WTC11 (cell line): ENCODE measurements around the gene ALG1L2.

ENCODE experiments used
- CREB1 ChIP-seq: sonication (generic); formaldehyde crosslinking; IDR thresholded peaks from 2 replicates; pipeline ENCODE4 v1.8.0; 2023; ENCODE audit warnings: mild to moderate bottlenecking, missing genetic modification reagents
- CTCF ChIP-seq: fragments of 200-600 bp; IDR thresholded peaks from 2 replicates; pipeline ENCODE4 v1.8.0; 2022; ENCODE audit warnings: antibody characterized with exemption
- ELF4 ChIP-seq: sonication (generic); formaldehyde crosslinking; IDR thresholded peaks from 2 replicates; pipeline ENCODE4 v1.8.1; 2022; ENCODE audit warnings: low read depth, mild to moderate bottlenecking, moderate library complexity, missing genetic modification reagents
- USF2 ChIP-seq: sonication (generic); formaldehyde crosslinking; IDR thresholded peaks from 2 replicates; pipeline ENCODE4 v1.8.1; 2023; ENCODE audit warnings: mild to moderate bottlenecking, missing genetic modification reagents, moderate library complexity

- no peak for TF ChIP-seq CTCF
- no peak for TF ChIP-seq USF2 (CRISPR knock-in tag)
- no peak for TF ChIP-seq ELF4 (CRISPR knock-in tag)
- no peak for TF ChIP-seq CREB1
These were observed 6.4 kb downstream of the ALG1L2 start for GRCh38 chr3:130088061-130088460.
